ENCODE measurements around the gene ZNF768.
"Not testable (repeated sequence)": the region's sequence is repeated elsewhere in the genome, so short reads cannot be mapped to it uniquely, and the experiment has no call there.

The ZNF768 gene

DNA sequence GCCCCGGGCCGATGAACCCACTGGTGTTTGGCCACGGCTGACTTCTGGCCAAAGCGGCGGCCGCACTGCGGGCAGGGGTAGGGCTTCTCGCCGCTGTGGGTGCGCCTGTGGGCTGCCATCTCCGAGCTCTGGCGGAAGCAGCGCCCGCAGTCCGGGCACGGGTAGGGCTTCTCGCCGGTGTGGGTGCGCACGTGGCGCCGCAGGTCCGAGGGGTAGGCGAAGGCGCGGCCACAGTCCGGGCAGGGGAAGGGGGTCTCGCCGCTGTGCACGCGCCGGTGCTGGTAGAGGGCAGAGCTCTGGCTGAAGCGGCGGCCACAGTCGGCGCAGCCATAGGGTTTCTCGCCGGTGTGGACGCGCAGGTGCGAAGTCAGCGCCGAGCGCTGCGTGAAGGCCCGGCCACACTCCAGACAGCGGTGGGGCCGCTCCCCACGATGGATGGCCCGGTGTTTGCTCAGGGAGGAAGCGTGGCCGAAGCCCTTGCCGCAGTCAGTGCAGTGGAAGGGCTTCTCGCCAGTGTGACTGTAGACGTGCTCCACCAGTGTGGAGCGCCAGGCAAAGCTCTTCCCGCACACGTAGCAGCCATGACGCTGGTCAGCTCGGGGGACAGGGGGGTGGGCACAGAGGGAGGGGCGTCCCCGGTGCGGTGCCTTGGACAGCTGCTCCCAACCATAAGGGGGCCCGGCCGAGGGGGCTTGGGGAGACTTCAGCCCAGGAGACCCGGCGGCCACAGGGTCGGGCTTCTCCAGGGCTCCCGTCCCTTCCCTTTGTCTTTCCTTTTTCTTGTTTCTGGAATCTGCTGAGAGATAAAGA is 29.2 kb upstream of the ZNF768 start:
- DNase-seq (ENCODE audit: low read depth in 2 of 2): no peak

- DNase-seq (ENCODE audit: low read depth in 2 of 2): no peak
Measured at GRCh38 chr16:30554557-30555314, 28.4 kb upstream of the ZNF768 start.

GRCh38 chr16:30553393-30553899 is 27.1 kb upstream of the ZNF768 start:
- DNase-seq (ENCODE audit: low read depth in 2 of 2): no peak

- DNase-seq (ENCODE audit: low read depth in 2 of 2): no peak
Measured at GRCh38 chr16:30552956-30553355, 26.6 kb upstream of the ZNF768 start.

DNA sequence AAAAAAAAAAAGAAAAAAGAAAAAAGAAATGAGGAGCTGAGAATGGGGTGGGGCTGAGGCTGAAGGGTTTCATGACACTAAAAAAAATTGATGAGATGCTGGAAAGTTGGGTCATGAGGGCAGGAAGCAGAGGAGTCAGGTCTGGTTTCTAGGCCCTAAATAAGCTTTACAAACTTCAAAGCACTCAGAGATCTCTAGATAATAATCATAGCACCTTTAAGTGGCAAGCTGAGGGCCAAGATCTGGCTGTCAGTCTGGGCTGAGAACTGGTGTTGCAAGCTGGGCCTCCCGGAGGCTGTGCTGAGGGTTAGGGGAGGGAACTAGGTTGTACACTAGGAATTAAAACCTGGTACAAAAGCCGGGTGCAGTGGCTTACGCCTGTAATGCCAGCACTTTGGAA is 25.4 kb upstream of the ZNF768 start:
- no peak for DNase-seq (ENCODE audit: low read depth in 2 of 2)

DNA sequence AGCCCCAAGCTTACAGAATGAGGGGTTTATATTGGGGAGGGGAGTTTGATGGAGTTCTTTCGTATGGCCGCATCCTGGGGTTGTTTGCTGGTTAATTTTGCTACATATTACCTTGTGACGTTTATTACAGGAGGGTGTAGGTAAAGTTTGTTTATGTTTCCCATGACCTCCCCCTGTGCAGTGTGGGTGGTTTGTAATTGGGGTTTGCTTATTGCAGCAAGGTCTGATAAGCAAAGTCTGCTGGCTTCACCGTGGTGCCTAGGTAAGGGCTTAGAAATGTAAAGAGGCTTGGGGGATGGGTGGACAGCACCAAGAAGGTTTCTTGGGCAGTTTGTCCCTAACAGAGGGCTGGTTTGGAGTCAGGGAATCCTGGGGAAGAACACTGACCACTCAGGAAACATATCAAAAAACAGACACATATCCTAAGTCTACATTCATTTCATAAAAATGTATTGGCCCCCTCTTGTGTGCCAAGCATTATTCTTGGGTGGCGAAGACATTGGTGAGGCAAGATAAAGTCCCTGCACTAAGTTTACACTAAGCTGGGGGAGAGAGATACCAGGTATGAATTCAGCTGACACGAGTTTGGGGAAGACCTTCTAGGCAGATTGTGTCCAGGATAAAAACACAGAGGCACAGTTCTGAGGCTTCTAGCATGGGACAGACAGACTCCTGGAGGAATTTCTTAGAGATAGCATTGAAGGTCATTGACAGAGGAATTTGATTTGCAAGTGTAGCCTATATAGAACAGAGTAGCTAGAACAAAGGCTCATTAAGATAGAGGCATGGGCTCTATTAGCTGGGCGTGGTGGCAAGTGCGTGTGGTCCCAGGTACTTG is 22.3 kb upstream of the ZNF768 start:
- DNase-seq (ENCODE audit: low read depth in 2 of 2): no peak

GRCh38 chr16:30546115-30546514 is 19.7 kb upstream of the ZNF768 start:
- no peak for DNase-seq (ENCODE audit: low read depth in 2 of 2)

DNA sequence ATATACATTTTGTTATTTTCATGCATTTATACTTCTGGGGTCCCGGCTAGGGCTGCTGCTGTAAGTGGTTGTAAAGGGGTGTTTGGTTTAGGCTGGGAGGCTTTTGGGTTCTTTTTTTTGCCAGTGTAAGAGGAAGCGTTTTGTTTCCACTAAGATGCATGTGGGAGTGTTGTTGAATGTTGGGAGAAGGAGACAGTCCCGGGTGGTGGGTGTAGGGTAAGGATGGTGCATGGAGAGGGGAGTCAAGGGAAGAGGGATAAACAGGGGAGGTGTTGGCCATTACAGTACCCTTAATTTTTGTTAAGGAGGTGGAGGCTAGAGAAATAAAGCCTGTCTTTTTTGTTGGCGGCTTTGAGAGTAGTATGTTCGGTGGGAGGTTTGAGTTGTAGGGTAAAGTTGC is 16.7 kb upstream of the ZNF768 start:
- no peak for DNase-seq (ENCODE audit: low read depth in 2 of 2)

DNA sequence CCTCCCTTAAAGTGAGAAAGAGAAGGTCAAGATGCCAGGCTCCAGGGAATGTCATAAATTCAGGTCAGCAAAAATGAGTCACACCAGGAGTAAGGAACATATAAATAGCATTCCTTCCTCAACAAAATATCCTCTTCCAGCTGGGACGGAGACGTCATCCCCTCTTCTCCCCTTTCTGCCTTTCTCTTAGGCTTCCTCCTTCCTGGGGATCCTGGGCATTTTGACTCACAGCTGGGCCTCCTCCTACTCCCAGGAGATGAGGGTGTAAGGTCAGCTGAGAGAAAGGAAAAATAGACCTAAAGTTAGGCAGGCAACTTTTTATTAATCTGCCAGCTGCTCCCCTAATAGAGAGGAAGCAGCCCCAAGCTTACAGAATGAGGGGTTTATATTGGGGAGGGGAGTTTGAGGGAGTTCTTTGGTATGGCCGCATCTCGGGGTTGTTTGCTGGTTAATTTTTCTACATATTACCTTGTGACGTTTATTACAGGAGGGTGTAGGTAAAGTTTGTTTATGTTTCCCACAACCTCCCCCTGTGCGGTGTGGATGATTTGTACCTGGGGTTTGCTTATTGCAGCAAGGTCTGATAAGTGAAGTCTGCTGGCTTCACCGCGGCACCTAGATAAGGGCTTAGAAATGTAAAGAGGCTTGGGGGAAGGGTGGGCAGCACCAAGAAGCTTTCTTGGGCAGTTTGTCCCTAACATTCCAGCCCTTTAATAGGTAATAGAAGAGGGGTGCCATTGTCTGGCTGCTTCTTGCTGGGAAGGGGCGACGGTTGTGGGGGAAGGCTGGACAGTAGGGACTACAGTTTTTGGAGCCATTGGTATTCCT is 15.3 kb upstream of the ZNF768 start:
- DNase-seq (ENCODE audit: low read depth in 2 of 2): no peak

DNA sequence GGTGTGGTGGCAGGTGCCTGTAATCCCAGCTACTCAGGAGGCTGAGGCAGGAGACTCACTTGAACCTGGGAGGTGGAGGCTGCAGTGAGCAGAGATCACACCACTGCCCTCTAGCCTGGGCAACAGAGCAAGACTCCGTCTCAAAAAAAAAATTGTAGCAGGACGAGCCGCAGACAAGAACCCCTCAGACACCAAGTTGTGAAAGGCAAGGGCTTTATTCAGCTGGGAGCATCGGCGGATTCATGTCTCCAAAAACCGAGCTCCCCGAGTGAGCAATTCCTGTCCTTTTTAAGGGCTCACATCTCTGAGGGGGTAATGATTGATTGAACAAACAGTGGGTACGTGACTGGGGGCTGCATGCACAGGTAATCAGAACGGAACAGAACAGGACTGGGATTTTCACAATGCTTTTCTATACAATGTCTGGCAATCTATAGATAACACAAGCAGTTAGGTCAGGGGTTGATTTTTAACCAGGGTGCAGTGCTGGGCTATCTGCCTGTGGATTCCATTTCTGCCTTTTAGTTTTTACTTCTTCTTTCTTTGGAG is 14.6 kb upstream of the ZNF768 start:
- DNase-seq (ENCODE audit: low read depth in 2 of 2): not testable (repeated sequence)

- not testable (repeated sequence) for DNase-seq (ENCODE audit: low read depth in 2 of 2)
Measured at GRCh38 chr16:30539986-30540526, 13.7 kb upstream of the ZNF768 start.

DNA sequence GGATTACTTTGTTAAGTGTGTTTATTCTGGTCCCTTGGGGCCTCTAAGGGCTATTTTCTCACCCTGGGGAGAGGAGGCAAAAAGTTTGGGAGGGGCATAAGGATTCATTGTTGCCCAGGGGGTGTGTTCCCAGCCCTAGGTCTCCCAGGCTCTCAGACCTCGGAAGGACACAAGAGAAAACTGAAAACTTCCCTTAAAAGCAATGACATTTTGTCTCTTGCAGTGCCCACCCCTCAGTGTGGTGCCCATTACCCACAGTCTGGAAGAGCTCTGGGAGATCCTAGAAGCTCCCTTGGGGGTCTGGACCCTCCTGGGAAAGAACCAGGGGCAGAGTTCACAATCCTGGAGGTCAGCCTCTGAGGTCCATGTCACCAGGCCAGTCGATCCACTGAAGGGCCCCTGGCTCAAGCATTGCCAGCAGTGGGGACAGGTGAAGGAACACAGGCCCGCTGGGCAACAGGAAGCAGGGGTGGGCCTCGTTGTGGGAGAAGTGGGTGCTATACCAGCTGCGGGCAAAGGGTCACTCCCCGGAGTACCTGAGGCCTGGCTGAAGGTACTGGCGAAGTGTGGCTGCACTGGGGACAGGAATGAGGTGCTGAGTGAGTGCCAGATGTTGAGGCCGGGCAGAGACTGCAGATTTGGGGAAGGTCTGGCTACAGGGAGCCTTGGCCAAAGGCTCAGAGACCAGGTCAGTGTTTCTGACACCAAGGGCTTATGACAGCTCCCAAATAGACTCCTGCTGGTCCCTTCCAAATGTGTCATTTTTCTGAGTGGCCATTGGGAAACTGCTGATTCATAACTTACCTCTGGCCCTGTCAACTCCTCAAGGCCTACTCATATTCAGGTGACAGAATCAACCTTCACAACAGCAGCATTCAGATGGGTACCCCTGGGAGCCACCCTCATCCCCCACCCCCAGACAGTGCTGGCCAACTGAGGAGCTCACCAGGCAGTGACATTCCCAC is 12.9 kb upstream of the ZNF768 start:
- no peak for DNase-seq (ENCODE audit: low read depth in 2 of 2)

- not testable (repeated sequence) for DNase-seq (ENCODE audit: low read depth in 2 of 2)
Measured at GRCh38 chr16:30536391-30537024, 10.1 kb upstream of the ZNF768 start.

DNA sequence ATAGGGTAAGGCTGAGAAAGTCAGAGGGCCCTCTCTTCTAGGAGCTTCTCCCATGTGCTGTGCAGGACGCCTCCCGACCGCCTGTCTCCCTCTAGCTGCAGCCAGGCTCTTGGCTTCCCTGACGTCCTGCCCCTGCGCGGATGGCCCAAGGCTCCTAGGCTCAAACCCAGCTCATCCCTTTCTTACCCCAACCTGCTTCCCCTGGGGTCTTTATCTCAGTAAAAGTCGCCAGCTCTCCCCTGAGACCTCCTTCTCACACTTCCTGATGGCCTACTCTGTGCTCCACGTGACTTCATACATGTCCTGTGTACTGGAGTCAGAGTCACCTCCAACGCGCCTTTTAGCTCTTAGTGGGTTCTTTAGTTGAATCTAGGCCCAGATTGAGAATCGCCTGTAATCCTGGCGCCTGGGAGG is 9.4 kb upstream of the ZNF768 start:
- peak in 1 of 2 experiments; percentile 31 for DNase-seq (ENCODE audit: low read depth in 2 of 2)

DNA sequence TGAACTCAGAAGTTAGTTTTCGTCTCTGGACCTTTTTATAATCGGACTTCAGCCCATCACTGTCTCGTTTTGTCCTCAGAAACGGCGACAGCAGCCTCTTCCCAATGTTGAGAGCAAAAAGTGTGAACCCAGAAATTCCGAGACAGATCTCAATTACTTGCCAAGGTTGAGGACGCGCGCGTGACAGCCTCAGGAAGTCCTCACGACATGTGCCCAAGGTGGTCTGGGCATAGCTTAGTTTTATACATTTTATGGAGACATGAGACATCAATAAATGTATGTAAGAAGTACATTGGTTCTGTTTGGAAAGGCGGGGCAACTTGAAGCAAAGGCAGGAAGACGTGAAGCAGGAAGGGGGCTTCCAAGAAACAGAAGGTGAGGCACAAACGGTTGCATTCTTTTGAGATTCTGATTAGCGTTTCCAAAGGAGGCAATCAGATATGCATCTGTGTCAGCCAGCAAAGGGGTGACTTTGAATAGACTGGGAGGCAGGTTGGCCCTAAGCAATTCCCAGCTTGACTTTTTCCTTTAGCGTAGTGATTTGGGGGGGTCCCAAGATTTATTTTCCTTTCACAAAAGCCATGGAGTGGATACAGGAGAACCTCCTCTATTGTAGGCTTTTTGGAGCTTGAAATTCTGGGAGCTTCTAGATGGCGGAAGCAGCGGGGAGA is 8.9 kb upstream of the ZNF768 start:
- DNase-seq (ENCODE audit: low read depth in 2 of 2): no peak

DNA sequence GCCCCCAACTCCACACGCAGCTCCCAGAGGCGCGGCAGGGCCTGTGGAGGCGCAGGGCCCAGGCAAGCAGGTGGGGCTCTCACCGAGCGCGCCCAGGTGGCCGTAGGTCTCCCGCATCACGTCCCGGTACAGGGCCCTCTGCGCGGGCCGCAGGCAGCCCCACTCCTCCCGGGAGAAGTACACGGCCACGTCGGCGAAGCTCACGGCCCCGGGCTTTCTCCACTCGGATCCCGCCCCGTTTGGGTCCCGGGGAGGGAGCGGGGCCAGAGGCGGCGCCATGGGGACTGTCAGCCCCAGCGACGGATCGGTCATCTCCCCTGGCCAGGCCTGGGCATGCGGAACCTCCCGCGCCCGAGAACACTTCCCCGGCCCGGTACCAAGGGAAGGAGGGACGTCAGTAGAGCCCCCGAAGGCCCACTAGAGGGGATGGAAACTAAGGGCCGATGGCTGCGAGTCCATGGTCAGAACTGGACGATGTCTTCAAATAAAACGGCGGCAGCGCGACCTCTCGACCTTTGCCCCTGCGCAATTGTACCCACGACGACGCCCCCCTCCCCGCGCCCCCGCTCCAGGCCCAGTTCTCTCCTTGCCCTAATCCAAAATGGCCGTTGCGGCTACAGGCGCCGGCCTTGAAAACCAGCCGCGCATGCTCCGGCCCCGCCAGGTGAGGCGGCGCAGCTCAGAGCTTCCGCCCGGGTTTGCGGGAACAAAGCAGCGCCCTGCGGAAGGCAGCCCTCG is 8.2 kb upstream of the ZNF768 start, which contains the start of gene ZNF747:
Gene ZNF747 (minus strand): TSS at position 491 of the 738 bp plus-strand sequence. CDS start 179 bp downstream, at position 312.
- DNase-seq (ENCODE audit: low read depth in 2 of 2): peak; percentile 47 to 50

- no peak for DNase-seq (ENCODE audit: low read depth in 2 of 2)
Measured at GRCh38 chr16:30533748-30534367, 7.5 kb upstream of the ZNF768 start.
